Lower leg skin (tissue), 3 donors: Measurements from ENCODE around the gene PTEN.

ENCODE experiments used
- POLR2A ChIP-seq, 2 donors: fragments of 450-650 bp; IDR thresholded peaks; one replicate each; pipeline ENCODE4 v1.6.1; 2016 to 2017; ENCODE audit warnings: antibody characterized with exemption in 2 of 2, mild to moderate bottlenecking in 1 of 2, moderate library complexity in 1 of 2
- TF ChIP-seq, protein P1 (sequence below), 3 donors: fragments of 450-650 bp; IDR thresholded peaks; one replicate each; pipeline ENCODE4 v1.5.1; 2016; ENCODE audit warnings: antibody characterized with exemption in 3 of 3, mild to moderate bottlenecking in 3 of 3, moderate library complexity in 2 of 3

- TF ChIP-seq POLR2A (IDR thresholded peaks at IDR 0.05), result no peak
- TF ChIP-seq, protein P1, sequence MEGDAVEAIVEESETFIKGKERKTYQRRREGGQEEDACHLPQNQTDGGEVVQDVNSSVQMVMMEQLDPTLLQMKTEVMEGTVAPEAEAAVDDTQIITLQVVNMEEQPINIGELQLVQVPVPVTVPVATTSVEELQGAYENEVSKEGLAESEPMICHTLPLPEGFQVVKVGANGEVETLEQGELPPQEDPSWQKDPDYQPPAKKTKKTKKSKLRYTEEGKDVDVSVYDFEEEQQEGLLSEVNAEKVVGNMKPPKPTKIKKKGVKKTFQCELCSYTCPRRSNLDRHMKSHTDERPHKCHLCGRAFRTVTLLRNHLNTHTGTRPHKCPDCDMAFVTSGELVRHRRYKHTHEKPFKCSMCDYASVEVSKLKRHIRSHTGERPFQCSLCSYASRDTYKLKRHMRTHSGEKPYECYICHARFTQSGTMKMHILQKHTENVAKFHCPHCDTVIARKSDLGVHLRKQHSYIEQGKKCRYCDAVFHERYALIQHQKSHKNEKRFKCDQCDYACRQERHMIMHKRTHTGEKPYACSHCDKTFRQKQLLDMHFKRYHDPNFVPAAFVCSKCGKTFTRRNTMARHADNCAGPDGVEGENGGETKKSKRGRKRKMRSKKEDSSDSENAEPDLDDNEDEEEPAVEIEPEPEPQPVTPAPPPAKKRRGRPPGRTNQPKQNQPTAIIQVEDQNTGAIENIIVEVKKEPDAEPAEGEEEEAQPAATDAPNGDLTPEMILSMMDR (IDR thresholded peaks at IDR 0.05), result no peak
Measured at GRCh38 chr10:87866412-87866974, 3.1 kb downstream of the PTEN start.
